HG03025 (cell line): ENCODE measurements around the gene NAA10.

Source experiments
- ATAC-seq: cut with Tn5 transposase; IDR thresholded peaks from one replicate; pipeline ENCODE4 v1.9.1; 2021; ENCODE audit warnings: mild to moderate bottlenecking, moderate library complexity; ENCODE audit not compliant: unreplicated experiment, low FRiP score

Gene NAA10

GRCh38 chrX:153950127-153950526 lies 15.3 kb upstream of the NAA10 start:
- no peak for ATAC-seq

- no peak for ATAC-seq
These were observed 14.3 kb upstream of the NAA10 start for GRCh38 chrX:153948847-153949805.

GRCh38 chrX:153948002-153948466 lies 13.2 kb upstream of the NAA10 start:
- no peak for ATAC-seq

- ATAC-seq, result peak; percentile 47
These were observed 12.4 kb upstream of the NAA10 start for GRCh38 chrX:153947009-153947769.

GRCh38 chrX:153945956-153946943 lies 11.4 kb upstream of the NAA10 start:
- ATAC-seq, result no peak

GRCh38 chrX:153944800-153945150 lies 9.9 kb upstream of the NAA10 start:
- no peak for ATAC-seq

GRCh38 chrX:153944140-153944799 lies 9.4 kb upstream of the NAA10 start, which contains the start of gene RENBP:
Gene RENBP (minus strand): TSS chrX:153944643. CDS start chrX:153944610, 33 bp downstream.
- ATAC-seq, result no peak

- ATAC-seq, result no peak
These were observed 6.8 kb upstream of the NAA10 start for GRCh38 chrX:153941336-153942252.

- no peak for ATAC-seq
These were observed 4.7 kb upstream of the NAA10 start for GRCh38 chrX:153939573-153939972.

GRCh38 chrX:153938226-153938786 lies 3.5 kb upstream of the NAA10 start:
- no peak for ATAC-seq

GRCh38 chrX:153937056-153937455 lies 2.2 kb upstream of the NAA10 start:
- no peak for ATAC-seq

GRCh38 chrX:153935326-153935851 lies 552 bp upstream of the NAA10 start:
- ATAC-seq, result no peak

GRCh38 chrX:153934148-153934761 lies 582 bp downstream of the NAA10 start:
- ATAC-seq, result no peak

GRCh38 chrX:153933748-153934147 lies 1.1 kb downstream of the NAA10 start:
- no peak for ATAC-seq

- no peak for ATAC-seq
These were observed 2.5 kb downstream of the NAA10 start for GRCh38 chrX:153932220-153932915.

GRCh38 chrX:153931748-153932147 lies 3.1 kb downstream of the NAA10 start:
- no peak for ATAC-seq

- no peak for ATAC-seq
These were observed 3.7 kb downstream of the NAA10 start for GRCh38 chrX:153931151-153931550.
